Duodenal mucosa (tissue), 2 donors: ENCODE data around the gene TCF25.

Source experiments
- H3K27ac ChIP-seq: one replicate; pipeline ENCODE4 v1.7.0; 2013; ENCODE audit warnings: low read depth, low read length
- H3K27me3 ChIP-seq, 2 donors: one replicate each; pipeline ENCODE4 v1.7.0; 2013; ENCODE audit warnings: low read length in 2 of 2, control low read depth in 1 of 2; ENCODE audit not compliant: insufficient read depth in 2 of 2, control insufficient read depth in 1 of 2
- H3K36me3 ChIP-seq, 2 donors: one replicate each; pipeline ENCODE4 v1.7.0; 2013; ENCODE audit warnings: low read length in 2 of 2, control low read depth in 1 of 2; ENCODE audit not compliant: insufficient read depth in 2 of 2, control insufficient read depth in 1 of 2
- H3K4me1 ChIP-seq, 2 donors: one replicate each; pipeline ENCODE4 v1.7.0; 2013; ENCODE audit warnings: low read length in 2 of 2, control low read depth in 1 of 2; ENCODE audit not compliant: insufficient read depth in 2 of 2, control insufficient read depth in 1 of 2
- H3K4me3 ChIP-seq, 2 donors: one replicate each; pipeline ENCODE4 v1.7.0; 2013; ENCODE audit warnings: low read length in 2 of 2, low read depth in 1 of 2
- H3K9ac ChIP-seq, 2 donors: one replicate each; pipeline ENCODE4 v1.7.0; 2013; ENCODE audit warnings: low read length in 2 of 2, low read depth in 1 of 2
- H3K9me3 ChIP-seq, 2 donors: one replicate each; pipeline ENCODE4 v1.7.0; 2013; ENCODE audit warnings: low read length in 2 of 2, control low read depth in 1 of 2; ENCODE audit not compliant: control insufficient read depth in 1 of 2

TCF25 gene

GRCh38 chr16:89945654-89946053, 72.3 kb downstream of the TCF25 start:
- Histone ChIP-seq H3K4me1 (peaks cover 0 to 17% of the 10 kb centered on the region in 2 donors), H3K27me3 (peaks cover 0 to 9% of the 10 kb centered on the region in 2 donors)

GRCh38 chr16:89946515-89946914, 73.1 kb downstream of the TCF25 start:
- Histone ChIP-seq H3K27me3 (peaks cover 0 to 9% of the 10 kb centered on the region in 2 donors), H3K9me3 (no peaks in the 10 kb centered on the region), H3K4me3 (no peak overlapping the region), H3K36me3 (no peaks in the 10 kb centered on the region), H3K9ac (no peak overlapping the region), H3K27ac (no peak overlapping the region), H3K4me1 (peaks cover 0 to 17% of the 10 kb centered on the region in 2 donors)

More at GRCh38 chr16:89945654-89946053, 72.3 kb downstream of the TCF25 start:
- no peak overlapping the region for H3K4me3 ChIP-seq
- H3K36me3 ChIP-seq = no peaks in the 10 kb centered on the region
- H3K9ac ChIP-seq = no peak overlapping the region
- no peaks in the 10 kb centered on the region for H3K9me3 ChIP-seq
- H3K27ac ChIP-seq = no peak overlapping the region

GRCh38 chr16:89949121-89949742, 75.8 kb downstream of the TCF25 start:
- H3K36me3 ChIP-seq = no peaks in the 10 kb centered on the region
- H3K4me1 ChIP-seq = peaks cover 1 to 28% of the 10 kb centered on the region in 2 donors
- H3K4me3 ChIP-seq = peak overlapping the region; percentile 62 to 66
- H3K27ac ChIP-seq = no peak overlapping the region
- no peaks in the 10 kb centered on the region for H3K9me3 ChIP-seq
- peak overlapping the region; percentile 38 to 56 for H3K9ac ChIP-seq
- peaks cover 0 to 9% of the 10 kb centered on the region in 2 donors for H3K27me3 ChIP-seq

DNA sequence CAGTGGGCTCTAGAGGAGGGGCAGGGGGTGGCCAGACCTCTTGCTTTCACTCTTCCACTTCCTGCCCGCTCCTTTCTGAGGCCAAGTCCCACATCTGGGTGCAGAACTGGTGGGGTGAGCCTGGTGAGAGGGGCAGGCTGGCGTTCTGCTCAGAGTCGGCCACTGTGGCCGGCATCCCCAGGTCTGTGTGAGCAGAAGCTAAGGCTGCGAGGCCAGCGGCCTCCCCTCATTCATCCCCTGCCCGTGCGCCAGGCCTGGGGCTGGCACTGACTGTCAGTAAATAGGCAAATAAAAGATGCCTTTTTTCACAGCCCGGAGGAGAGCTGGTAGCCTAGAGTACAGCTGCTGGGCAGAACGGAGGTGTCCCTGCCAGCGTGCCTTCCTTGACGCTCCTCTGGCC, 76.4 kb downstream of the TCF25 start:
- H3K27ac ChIP-seq = no peak overlapping the region
- no peaks in the 10 kb centered on the region for H3K9me3 ChIP-seq
- peaks cover 7 to 31% of the 10 kb centered on the region in 2 donors for H3K4me1 ChIP-seq
- H3K9ac ChIP-seq = peak overlapping the region; percentile 38 to 56
- H3K4me3 ChIP-seq = peak overlapping the region in 1 of 2 donors; percentile 66
- H3K27me3 ChIP-seq = peaks cover 0 to 9% of the 10 kb centered on the region in 2 donors
- H3K36me3 ChIP-seq = peaks cover 0 to 3% of the 10 kb centered on the region in 2 donors

- Histone ChIP-seq H3K36me3 (peaks cover 0 to 10% of the 10 kb centered on the region in 2 donors), H3K9me3 (no peaks in the 10 kb centered on the region), H3K4me3 (no peak overlapping the region), H3K4me1 (peaks cover 7 to 31% of the 10 kb centered on the region in 2 donors), H3K9ac (no peak overlapping the region), H3K27me3 (peaks cover 0 to 5% of the 10 kb centered on the region in 2 donors), H3K27ac (no peak overlapping the region)
Measured at GRCh38 chr16:89951509-89951908, 78.1 kb downstream of the TCF25 start.

- peaks cover 7 to 31% of the 10 kb centered on the region in 2 donors for H3K4me1 ChIP-seq
- peaks cover 0 to 14% of the 10 kb centered on the region in 2 donors for H3K36me3 ChIP-seq
- H3K27me3 ChIP-seq = peaks cover 0 to 5% of the 10 kb centered on the region in 2 donors
- H3K27ac ChIP-seq = no peak overlapping the region
- no peaks in the 10 kb centered on the region for H3K9me3 ChIP-seq
- H3K9ac ChIP-seq = no peak overlapping the region
- no peak overlapping the region for H3K4me3 ChIP-seq
Measured at GRCh38 chr16:89952049-89952448, 78.7 kb downstream of the TCF25 start.

DNA sequence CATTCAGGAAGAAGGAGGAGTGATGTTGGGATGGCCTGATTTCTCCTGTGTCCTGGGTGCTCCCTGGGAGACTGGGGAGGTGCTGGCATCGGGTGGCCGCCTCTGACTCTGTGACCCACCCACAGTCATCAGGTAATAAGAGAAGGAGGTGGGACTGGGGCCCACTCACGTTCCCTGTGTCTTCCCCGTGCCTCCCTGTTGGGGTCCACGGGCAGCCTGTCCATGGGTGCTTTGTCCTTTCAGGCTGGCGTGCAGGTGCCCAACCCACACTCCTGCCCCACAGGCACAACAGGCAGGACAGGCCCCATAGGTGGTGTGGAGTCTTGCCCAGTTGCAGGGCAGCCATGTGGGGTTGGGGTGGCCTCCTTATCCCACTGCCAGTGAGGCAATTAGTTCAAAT, 79.2 kb downstream of the TCF25 start:
- Histone ChIP-seq H3K9me3 (no peaks in the 10 kb centered on the region), H3K27me3 (peaks cover 0 to 3% of the 10 kb centered on the region in 2 donors), H3K27ac (no peak overlapping the region), H3K36me3 (peaks cover 0 to 15% of the 10 kb centered on the region in 2 donors), H3K4me1 (peaks cover 7 to 29% of the 10 kb centered on the region in 2 donors), H3K9ac (no peak overlapping the region), H3K4me3 (no peak overlapping the region)

- Histone ChIP-seq H3K9ac (no peak overlapping the region), H3K27ac (no peak overlapping the region), H3K9me3 (no peaks in the 10 kb centered on the region), H3K4me3 (no peak overlapping the region), H3K36me3 (peaks cover 4 to 26% of the 10 kb centered on the region in 2 donors), H3K4me1 (peaks cover 7 to 22% of the 10 kb centered on the region in 2 donors), H3K27me3 (no peaks in the 10 kb centered on the region)
Measured at GRCh38 chr16:89953671-89954406, 80.4 kb downstream of the TCF25 start.

- peaks cover 4 to 31% of the 10 kb centered on the region in 2 donors for H3K36me3 ChIP-seq
Measured at GRCh38 chr16:89954462-89954861, 81.1 kb downstream of the TCF25 start.

GRCh38 chr16:89955001-89955685, 81.8 kb downstream of the TCF25 start:
- Histone ChIP-seq H3K36me3 (peaks cover 4 to 31% of the 10 kb centered on the region in 2 donors), H3K27ac (no peak overlapping the region), H3K27me3 (no peaks in the 10 kb centered on the region), H3K9me3 (no peaks in the 10 kb centered on the region), H3K4me1 (peaks cover 7 to 14% of the 10 kb centered on the region in 2 donors), H3K9ac (no peak overlapping the region), H3K4me3 (no peak overlapping the region)

More at GRCh38 chr16:89954462-89954861, 81.1 kb downstream of the TCF25 start:
- H3K27ac ChIP-seq = no peak overlapping the region
- no peaks in the 10 kb centered on the region for H3K9me3 ChIP-seq
- no peak overlapping the region for H3K9ac ChIP-seq
- no peak overlapping the region for H3K4me3 ChIP-seq
- no peaks in the 10 kb centered on the region for H3K27me3 ChIP-seq
- H3K4me1 ChIP-seq = peaks cover 7 to 19% of the 10 kb centered on the region in 2 donors
